Measurements from ENCODE around the gene REPIN1.

Gene REPIN1

GRCh38 chr7:150365673-150366398, 2.8 kb upstream of the REPIN1 start:
- H3K4me1 ChIP-seq (ENCODE audit: control insufficient read depth, insufficient read depth, low read length): peaks cover 18% of the 10 kb centered on the region
- no peak overlapping the region for H3K9ac ChIP-seq (ENCODE audit: low read length)
- H3K27me3 ChIP-seq (ENCODE audit: control insufficient read depth, insufficient read depth, low read length): no peaks in the 10 kb centered on the region
- no peaks in the 10 kb centered on the region for H3K9me3 ChIP-seq (ENCODE audit: control insufficient read depth, low read length)
- H3K36me3 ChIP-seq (ENCODE audit: control insufficient read depth, insufficient read depth, low read length): no peaks in the 10 kb centered on the region
- H3K4me3 ChIP-seq (ENCODE audit: low read length): no peak overlapping the region

GRCh38 chr7:150367677-150368095, 936 bp upstream of the REPIN1 start:
- Histone ChIP-seq H3K27me3 (ENCODE audit: control insufficient read depth, insufficient read depth, low read length) (no peaks in the 10 kb centered on the region), H3K36me3 (ENCODE audit: control insufficient read depth, insufficient read depth, low read length) (no peaks in the 10 kb centered on the region), H3K4me1 (ENCODE audit: control insufficient read depth, insufficient read depth, low read length) (peaks cover 28% of the 10 kb centered on the region), H3K4me3 (ENCODE audit: low read length) (peak overlapping the region; percentile 74), H3K9me3 (ENCODE audit: control insufficient read depth, low read length) (no peaks in the 10 kb centered on the region), H3K9ac (ENCODE audit: low read length) (peak overlapping the region; percentile 95)

GRCh38 chr7:150368884-150369747, 494 bp downstream of the REPIN1 start:
- H3K36me3 ChIP-seq (ENCODE audit: control insufficient read depth, insufficient read depth, low read length): no peaks in the 10 kb centered on the region
- peaks cover 36% of the 10 kb centered on the region for H3K4me1 ChIP-seq (ENCODE audit: control insufficient read depth, insufficient read depth, low read length)
- H3K27me3 ChIP-seq (ENCODE audit: control insufficient read depth, insufficient read depth, low read length): no peaks in the 10 kb centered on the region
- H3K4me3 ChIP-seq (ENCODE audit: low read length): peak overlapping the region; percentile 98
- no peaks in the 10 kb centered on the region for H3K9me3 ChIP-seq (ENCODE audit: control insufficient read depth, low read length)
- peak overlapping the region; percentile 95 for H3K9ac ChIP-seq (ENCODE audit: low read length)

- Histone ChIP-seq H3K27me3 (ENCODE audit: control insufficient read depth, insufficient read depth, low read length) (no peaks in the 10 kb centered on the region), H3K36me3 (ENCODE audit: control insufficient read depth, insufficient read depth, low read length) (no peaks in the 10 kb centered on the region), H3K9ac (ENCODE audit: low read length) (peak overlapping the region; percentile 95), H3K9me3 (ENCODE audit: control insufficient read depth, low read length) (no peaks in the 10 kb centered on the region), H3K4me3 (ENCODE audit: low read length) (peak overlapping the region; percentile 98), H3K4me1 (ENCODE audit: control insufficient read depth, insufficient read depth, low read length) (peaks cover 36% of the 10 kb centered on the region)
Observed at GRCh38 chr7:150369748-150370501, 1.3 kb downstream of the REPIN1 start.

- Histone ChIP-seq H3K4me1 (ENCODE audit: control insufficient read depth, insufficient read depth, low read length) (peaks cover 36% of the 10 kb centered on the region), H3K36me3 (ENCODE audit: control insufficient read depth, insufficient read depth, low read length) (no peaks in the 10 kb centered on the region), H3K9me3 (ENCODE audit: control insufficient read depth, low read length) (no peaks in the 10 kb centered on the region), H3K27me3 (ENCODE audit: control insufficient read depth, insufficient read depth, low read length) (no peaks in the 10 kb centered on the region), H3K4me3 (ENCODE audit: low read length) (no peak overlapping the region), H3K9ac (ENCODE audit: low read length) (peak overlapping the region; percentile 9)
Observed at GRCh38 chr7:150370612-150371071, 2.0 kb downstream of the REPIN1 start.

GRCh38 chr7:150371131-150371995, 2.7 kb downstream of the REPIN1 start:
- H3K36me3 ChIP-seq (ENCODE audit: control insufficient read depth, insufficient read depth, low read length): no peaks in the 10 kb centered on the region
- H3K27me3 ChIP-seq (ENCODE audit: control insufficient read depth, insufficient read depth, low read length): no peaks in the 10 kb centered on the region
- peaks cover 42% of the 10 kb centered on the region for H3K4me1 ChIP-seq (ENCODE audit: control insufficient read depth, insufficient read depth, low read length)
- H3K4me3 ChIP-seq (ENCODE audit: low read length): no peak overlapping the region
- no peak overlapping the region for H3K9ac ChIP-seq (ENCODE audit: low read length)
- no peaks in the 10 kb centered on the region for H3K9me3 ChIP-seq (ENCODE audit: control insufficient read depth, low read length)

- Histone ChIP-seq H3K36me3 (ENCODE audit: control insufficient read depth, insufficient read depth, low read length) (no peaks in the 10 kb centered on the region), H3K4me3 (ENCODE audit: low read length) (no peak overlapping the region), H3K9me3 (ENCODE audit: control insufficient read depth, low read length) (no peaks in the 10 kb centered on the region), H3K9ac (ENCODE audit: low read length) (no peak overlapping the region), H3K27me3 (ENCODE audit: control insufficient read depth, insufficient read depth, low read length) (no peaks in the 10 kb centered on the region), H3K4me1 (ENCODE audit: control insufficient read depth, insufficient read depth, low read length) (peaks cover 46% of the 10 kb centered on the region)
Observed at GRCh38 chr7:150371996-150372270, 3.3 kb downstream of the REPIN1 start.

GRCh38 chr7:150372271-150373048, 3.8 kb downstream of the REPIN1 start:
- no peaks in the 10 kb centered on the region for H3K36me3 ChIP-seq (ENCODE audit: control insufficient read depth, insufficient read depth, low read length)
- H3K4me1 ChIP-seq (ENCODE audit: control insufficient read depth, insufficient read depth, low read length): peaks cover 51% of the 10 kb centered on the region
- H3K27me3 ChIP-seq (ENCODE audit: control insufficient read depth, insufficient read depth, low read length): no peaks in the 10 kb centered on the region
- H3K9me3 ChIP-seq (ENCODE audit: control insufficient read depth, low read length): no peaks in the 10 kb centered on the region
- H3K4me3 ChIP-seq (ENCODE audit: low read length): no peak overlapping the region
- H3K9ac ChIP-seq (ENCODE audit: low read length): no peak overlapping the region

- Histone ChIP-seq H3K36me3 (ENCODE audit: control insufficient read depth, insufficient read depth, low read length) (no peaks in the 10 kb centered on the region), H3K9ac (ENCODE audit: low read length) (no peak overlapping the region), H3K4me1 (ENCODE audit: control insufficient read depth, insufficient read depth, low read length) (peaks cover 51% of the 10 kb centered on the region), H3K4me3 (ENCODE audit: low read length) (no peak overlapping the region), H3K9me3 (ENCODE audit: control insufficient read depth, low read length) (no peaks in the 10 kb centered on the region), H3K27me3 (ENCODE audit: control insufficient read depth, insufficient read depth, low read length) (no peaks in the 10 kb centered on the region)
Observed at GRCh38 chr7:150373049-150373801, 4.6 kb downstream of the REPIN1 start.

- peaks cover 55% of the 10 kb centered on the region for H3K4me1 ChIP-seq (ENCODE audit: control insufficient read depth, insufficient read depth, low read length)
- no peak overlapping the region for H3K4me3 ChIP-seq (ENCODE audit: low read length)
- H3K27me3 ChIP-seq (ENCODE audit: control insufficient read depth, insufficient read depth, low read length): no peaks in the 10 kb centered on the region
- no peak overlapping the region for H3K9ac ChIP-seq (ENCODE audit: low read length)
- H3K36me3 ChIP-seq (ENCODE audit: control insufficient read depth, insufficient read depth, low read length): no peaks in the 10 kb centered on the region
- no peaks in the 10 kb centered on the region for H3K9me3 ChIP-seq (ENCODE audit: control insufficient read depth, low read length)
Observed at GRCh38 chr7:150374026-150374425, 5.4 kb downstream of the REPIN1 start.

Measured in mucosa of stomach (tissue), 1 donor.